ENCODE measurements around the gene KIRREL1.

DNA sequence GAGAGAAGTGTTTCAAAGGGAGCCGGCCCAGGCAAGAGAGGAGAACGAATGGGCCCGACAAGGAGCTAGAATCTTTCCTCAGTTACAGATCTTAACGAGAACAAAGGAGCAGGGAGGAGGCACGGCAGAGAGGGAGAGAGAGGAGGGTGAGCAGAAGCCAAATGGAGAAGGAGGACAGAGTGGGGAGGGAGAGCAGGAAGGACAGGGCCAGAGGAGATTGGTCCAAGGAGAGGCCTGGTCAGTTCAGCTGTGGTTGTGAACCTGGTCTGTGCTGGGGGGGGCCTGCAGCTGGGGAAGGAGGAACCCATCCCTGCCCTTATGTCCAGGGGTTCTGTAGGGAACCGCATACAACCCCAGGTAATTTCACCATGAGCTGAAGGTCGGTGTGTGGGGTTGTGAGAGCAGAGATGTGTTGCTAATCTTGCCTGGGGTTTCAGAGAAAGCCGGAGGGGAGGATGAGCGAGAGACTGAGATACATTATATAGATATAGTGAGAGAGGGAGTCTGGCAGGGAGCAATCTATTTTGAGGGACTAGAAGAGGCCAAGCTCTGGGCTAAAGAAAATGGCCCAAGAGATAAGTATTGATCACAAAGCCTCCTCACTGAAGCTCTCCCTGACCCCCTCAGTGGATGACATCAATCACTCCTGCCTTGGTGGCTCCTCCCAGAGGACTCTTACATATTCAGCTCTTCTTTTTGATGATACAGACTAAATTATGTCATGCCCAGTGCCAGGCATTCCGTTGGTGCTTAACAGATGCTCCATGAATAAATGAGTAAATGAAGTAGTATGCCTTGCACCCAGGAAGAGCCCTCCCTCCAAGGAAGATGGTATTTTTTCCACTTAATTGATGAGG, 123.1 kb downstream of the KIRREL1 start:
- TF ChIP-seq RARB (CRISPR knock-in tag; IDR thresholded peaks at IDR 0.05) (no peak), PPARA (CRISPR knock-in tag; IDR thresholded peaks at IDR 0.05; ENCODE audit: borderline replicate concordance) (no peak), ZNF70 (CRISPR knock-in tag; IDR thresholded peaks at IDR 0.05) (no peak)
